Fibroblast of gingiva (primary cell): ENCODE data around the gene VPREB3.

Experiments used
- DNase-seq: peaks from one replicate; pipeline ENCODE4 v3.0.0-alpha.2; 2011; ENCODE audit warnings: low read depth

VPREB3 gene, protein sequence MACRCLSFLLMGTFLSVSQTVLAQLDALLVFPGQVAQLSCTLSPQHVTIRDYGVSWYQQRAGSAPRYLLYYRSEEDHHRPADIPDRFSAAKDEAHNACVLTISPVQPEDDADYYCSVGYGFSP

DNA sequence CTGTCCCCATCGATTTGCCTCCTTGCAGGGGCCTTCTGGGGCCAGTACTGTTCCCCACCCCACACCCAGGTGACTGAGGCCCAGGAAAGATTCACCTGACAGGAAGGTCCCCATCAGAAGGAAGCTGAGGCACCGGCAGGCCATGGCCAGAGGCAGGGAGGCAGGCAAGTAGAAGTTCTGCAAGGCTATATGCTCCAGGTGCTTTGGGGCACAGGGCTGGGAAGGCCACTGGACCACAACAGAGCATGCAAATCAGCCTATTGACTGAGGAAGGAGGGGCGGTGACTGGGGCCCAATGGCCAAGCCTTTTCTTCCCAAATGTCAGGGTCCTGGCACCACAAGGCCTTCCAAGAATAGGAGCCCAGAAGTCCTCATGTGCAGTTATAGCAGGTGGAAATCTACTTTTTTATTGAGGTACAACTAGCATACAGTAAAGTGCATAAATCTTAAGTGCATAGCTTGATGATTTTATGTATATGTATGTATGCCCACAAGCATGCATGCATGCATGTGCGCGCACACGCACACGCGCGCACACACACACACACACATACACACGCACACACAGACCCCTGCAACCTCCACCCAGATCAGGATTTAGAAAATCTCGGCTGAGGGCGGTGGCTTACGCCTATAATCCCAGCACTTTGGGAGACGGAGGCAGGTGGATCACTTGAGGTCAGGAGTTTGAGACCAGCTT, at the start of gene VPREB3:
Gene VPREB3 (minus strand): TSS at position 206 of the 700 bp plus-strand sequence. CDS start 62 bp downstream, at position 144.
- DNase-seq: no peak

DNA sequence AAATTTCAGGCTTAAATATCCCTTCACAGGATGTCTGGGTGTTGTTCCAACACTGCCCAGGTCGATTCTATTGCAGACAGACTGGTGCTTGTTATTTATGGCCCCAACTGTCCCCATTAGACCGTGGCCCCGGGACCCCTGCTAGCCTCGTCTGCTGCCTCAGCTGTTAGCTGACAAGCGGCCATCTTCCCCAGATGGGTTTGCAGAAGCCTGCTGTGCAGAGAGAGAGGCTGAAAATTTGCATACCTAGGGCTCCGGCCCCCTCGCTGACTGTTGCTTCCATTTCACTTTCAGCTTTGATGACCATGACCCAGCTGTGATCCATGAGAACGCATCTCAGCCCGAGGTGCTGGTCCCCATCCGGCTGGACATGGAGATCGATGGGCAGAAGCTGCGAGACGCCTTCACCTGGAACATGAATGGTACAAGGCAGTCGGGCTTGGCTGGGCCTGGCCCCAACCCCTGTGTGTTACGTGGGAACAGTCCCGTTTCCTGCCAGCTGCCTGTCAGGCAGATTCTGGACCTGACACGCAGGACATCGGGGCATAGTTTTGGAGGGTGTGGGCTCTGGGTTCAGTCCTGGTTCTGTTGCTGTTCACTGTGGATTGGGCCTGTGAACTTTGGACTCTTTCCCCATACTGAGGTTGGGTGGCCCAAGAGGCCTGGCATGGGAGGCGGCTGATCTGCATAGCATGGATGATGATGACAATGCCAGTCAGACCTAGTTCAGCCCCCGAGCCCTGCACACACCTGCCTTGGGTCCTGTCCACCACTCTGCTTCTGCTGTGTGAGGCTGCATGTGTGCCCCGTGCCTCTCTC, 49.0 kb upstream of the VPREB3 start:
- DNase-seq: no peak

DNA sequence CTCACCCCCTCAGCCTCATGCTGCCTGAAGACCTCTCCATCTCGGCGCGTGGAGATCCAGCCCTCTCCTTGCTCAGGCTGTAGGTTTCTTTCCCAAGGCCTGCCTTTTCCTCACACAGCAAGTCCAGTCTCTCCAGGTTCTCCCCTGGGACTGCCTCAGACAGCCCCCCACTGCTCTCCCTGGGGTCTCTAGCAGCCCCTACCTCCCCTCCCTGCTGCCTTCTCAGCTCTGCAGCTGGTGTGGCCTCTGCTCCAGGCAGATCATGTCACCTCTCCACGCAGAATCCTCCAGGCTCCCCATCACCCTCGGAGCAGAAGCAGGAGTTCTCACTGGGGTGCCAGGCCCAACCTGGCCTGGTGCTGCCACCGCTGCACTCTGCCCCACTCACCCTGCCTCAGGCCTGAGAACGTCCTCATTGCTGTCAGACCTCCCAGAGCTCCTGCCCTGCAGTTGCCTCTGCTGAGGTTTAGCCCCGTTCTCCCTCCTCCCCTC, 47.7 kb upstream of the VPREB3 start:
- DNase-seq: no peak

DNA sequence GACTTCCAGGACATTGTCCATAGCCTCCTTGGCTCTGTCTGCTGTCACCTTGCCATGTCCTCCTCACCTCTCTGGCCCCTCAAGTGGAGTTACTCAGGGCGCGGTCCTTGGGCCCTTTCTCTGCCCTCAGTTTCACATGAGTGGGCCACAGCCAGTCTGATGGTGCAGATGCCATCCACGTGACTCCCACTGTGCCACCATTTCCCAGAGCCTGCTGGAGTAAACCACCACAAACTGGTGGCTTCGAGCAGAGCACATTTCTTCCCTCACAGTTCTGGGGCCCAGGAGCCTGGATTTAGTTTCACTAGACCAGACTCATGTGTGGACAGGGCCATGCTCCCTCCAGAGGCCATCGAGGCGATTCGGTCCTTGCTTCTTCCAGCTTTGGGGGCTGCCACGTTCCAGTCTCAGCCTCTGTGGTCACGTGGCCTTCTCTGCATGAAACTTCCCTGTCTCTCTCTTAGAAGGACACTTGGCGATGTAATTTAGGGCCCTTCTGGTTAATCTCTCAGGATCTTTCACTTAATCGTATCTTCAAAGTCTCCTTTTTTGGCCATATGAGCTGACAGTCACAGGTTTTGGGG, 47.1 kb upstream of the VPREB3 start:
- no peak for DNase-seq

DNA sequence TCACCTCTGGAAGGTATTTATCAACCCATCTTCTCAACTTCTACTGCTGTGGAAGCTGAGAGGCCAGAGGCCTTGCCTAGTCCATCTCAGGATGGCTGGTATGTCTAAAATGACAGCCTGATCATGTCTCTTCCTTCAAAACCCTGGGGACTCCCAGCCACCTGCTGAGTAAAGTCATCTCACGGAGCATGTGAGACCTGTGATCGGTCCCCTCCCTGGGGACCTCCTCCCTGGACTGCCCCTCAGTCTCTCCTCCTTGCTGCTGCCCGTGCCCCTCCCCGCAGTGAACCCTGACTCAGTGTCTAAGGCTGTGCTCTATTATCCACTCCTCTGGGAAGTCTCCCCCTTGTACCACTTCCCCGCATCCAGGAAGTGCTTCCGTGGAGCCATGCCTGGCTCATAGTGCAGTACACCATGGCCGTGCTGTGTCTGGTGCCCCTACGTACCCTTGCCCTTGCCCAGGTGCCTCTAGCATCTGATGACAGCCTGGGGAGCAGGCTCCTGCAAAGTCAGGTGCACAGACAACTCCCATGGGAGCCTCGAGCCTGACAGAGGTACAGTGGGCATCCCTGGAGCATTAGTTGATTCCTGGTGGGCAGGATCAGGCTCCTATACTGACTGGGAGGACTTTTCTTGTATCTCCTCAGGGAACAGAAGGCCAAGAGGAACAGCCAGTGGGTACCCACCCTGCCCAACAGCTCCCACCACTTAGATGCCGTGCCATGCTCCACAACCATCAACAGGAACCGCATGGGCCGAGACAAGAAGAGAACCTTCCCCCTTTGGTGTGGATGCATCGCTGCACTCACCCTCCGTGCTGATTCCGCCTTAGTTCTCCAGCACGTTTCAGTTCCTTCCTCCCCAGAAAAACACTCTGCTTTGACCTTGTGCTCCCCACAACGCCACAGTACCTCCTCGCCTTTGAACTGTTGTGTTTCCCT, 46.3 kb upstream of the VPREB3 start:
- DNase-seq: no peak

DNA sequence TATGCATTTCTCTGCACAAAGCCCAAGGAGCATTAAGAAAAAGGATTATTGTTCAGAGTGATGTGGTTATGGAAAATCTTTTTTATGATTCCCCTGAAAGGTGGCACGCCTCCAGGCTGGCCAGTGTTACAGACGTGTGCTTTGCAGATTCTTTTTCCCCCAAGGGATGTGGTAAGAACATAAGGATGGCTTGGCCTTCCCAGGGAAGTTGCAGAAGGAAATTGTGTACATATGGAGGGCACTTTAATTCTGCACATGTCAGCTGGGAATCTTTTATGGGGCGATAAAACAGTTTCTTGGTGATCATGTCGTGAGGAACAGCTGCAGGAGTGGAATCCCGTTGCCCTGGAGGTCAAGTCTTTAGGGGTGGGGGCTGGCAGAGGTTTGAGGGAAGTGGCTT, 42.2 kb upstream of the VPREB3 start:
- DNase-seq: peak; percentile 69

DNA sequence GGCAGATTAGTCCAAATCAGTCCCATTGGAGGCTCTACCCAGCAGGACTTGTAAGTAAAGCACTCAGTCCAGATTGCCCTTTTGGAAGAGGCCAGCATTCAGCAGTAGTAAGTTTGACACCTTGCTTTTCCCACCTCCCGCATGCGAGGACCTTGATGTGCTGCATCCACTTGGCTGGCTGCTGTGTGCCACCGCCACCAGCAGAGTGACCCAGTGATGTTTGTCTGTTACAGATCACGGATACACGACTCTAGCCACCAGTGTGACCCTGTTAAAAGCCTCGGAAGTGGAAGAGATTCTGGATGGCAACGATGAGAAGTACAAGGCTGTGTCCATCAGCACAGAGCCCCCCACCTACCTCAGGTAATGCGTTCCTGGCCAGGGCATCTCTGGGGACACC, 39.1 kb upstream of the VPREB3 start:
- no peak for DNase-seq

DNA sequence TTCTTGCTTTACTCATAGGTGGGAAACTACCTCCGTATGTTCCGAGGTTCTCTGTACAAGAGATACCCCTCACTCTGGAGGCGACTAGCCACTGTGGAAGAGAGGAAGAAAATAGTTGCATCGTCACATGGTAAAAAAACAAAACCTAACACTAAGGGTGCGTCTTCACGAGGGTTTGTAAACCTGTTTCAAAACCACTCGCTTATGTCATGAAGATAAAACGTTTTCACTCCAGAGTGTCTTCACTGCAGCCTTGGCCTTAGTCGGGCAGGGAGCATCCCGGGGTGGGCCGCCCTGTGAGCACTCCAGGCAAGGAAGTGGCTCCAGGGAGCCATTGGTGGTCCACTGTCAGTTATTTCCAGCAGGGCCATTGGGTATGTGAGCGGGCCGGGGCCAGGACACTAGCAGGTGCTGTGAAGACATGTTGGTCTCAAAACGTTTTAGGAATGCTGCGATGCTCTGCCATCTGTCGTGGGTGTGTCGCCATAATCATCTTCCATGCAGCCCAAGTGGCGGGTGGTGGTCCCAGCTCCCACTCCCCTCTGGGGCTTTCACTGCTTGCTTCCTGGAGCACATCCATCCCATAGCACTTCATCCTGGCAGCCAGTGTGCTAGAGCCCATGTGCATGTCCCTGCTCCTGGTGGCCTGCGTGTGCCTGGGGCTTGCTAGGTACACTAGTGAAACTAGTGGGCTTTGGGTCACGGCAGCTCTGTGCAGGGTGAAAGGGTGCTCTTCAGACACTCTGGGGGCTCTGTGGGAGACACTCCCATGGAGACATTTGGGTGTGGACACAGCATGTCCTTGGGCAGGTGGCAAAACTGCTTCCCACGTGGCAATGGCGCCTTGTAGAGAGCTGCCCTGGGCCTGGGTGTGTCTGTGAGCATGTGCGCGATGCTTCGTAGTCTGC, 37.8 kb upstream of the VPREB3 start:
- DNase-seq: no peak

DNA sequence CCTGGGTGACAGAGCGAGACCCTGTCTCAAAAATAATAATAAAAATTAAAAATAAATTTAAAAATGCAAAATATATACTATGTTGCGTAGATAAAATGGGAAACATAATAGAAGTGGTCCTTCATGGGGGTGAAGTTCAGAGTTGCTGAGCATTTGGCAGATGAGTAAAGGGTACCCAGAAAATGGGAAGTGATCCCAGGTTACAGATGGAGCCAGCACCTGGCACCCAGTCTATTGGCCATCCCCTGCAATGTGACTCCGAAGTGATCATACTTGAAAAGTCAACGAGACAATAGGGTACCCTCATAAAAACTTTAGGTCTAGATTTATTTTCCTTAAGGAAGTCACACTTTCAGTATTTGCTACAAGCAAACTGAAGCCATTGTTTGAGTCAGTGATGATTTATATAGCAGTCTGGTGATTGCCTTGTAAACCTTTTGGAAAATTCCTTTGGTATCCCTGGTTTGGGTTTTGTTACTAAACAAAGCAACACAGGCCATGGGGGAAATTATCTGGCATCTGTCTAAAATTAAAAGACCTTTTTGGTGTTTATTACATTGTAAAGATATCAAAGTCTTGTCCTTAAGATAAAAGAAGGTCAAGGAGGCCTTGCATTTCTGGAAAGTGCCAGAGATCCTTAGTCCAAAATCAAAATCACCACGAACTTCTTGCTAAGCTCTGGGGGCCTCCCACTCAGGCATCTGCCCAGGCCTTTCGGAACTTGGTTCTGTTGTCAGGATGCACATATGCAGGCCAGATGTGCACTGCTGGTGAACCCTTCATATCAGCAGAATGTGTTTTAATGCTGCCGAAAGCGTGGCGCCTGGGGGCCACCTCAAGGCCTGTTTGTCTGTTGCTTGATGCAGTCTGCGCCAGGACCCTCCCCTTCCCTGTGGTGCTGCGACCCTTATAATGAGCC, 36.9 kb upstream of the VPREB3 start:
- peak; percentile 77 for DNase-seq

DNA sequence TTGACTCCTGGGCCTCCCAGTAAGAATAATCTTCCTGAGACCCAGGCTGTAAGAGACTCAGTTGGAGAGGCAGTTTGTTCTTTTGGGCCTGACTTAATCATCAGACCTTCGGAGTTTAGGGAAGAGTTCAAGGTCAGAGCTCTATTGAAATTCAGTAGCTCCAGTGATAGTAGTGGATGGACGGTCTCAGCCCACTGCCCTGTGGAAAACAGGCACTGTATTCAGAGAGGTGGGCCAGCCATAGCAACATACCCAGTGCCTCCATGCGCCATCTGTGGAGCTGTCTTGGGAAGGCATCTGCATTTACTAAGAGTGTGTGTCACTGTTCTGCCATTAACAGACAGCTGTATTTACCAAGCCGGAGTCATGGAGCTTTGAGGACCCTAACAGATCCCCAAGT, 35.4 kb upstream of the VPREB3 start:
- DNase-seq: no peak

DNA sequence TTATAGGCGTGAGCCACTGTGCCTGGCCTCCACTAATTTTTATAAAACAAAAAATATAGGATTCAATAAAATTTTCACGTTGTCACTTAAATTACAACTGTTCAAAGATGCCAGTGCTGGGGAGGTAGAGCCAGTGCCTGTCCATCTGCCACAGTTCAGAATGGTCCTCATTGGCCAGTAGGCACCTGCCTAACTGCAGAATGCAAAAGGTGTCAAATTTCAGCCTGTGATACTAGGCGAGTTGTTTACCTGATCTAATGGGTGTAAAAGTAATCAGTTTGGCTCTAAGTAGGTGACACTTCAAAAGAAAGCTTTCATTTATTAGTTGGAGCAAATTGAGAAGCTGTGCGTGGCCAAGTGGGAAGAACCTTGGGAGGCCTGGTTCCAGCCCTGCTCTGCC, 34.9 kb upstream of the VPREB3 start:
- DNase-seq: no peak

DNA sequence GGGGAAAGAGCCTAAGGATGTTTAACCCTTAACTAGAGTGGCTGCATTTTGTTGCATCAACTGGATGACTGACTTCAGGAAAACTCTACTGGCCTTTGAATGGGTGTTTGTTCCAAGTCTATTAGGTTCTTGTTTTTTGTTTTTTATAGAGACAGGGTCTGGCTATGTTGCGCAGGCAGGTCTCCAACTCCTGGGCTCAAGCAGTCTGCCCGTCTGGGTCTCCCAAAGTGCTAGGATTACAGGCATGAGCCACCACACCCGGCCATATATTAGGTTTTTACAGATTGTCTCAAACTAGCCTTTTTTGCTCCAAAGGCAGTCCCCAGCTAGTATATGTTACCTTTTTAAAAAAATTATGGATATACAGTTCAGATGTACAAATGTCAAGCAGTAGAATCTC, 33.7 kb upstream of the VPREB3 start:
- no peak for DNase-seq

DNA sequence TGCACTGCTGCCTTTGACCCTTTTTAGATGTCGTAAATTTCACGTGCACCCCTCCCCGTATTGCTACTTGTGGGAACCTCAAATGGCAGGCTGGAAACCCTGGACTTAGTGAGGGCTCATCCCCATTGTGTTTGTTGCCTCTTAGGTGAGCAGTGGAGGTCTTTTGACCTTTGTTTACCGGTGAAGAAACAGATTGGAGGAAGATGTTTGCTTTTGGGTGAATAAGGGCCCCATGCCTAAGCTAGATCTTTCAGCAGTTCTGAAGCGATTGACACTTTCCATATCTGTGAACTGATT, 33.3 kb upstream of the VPREB3 start:
- DNase-seq: no peak

DNA sequence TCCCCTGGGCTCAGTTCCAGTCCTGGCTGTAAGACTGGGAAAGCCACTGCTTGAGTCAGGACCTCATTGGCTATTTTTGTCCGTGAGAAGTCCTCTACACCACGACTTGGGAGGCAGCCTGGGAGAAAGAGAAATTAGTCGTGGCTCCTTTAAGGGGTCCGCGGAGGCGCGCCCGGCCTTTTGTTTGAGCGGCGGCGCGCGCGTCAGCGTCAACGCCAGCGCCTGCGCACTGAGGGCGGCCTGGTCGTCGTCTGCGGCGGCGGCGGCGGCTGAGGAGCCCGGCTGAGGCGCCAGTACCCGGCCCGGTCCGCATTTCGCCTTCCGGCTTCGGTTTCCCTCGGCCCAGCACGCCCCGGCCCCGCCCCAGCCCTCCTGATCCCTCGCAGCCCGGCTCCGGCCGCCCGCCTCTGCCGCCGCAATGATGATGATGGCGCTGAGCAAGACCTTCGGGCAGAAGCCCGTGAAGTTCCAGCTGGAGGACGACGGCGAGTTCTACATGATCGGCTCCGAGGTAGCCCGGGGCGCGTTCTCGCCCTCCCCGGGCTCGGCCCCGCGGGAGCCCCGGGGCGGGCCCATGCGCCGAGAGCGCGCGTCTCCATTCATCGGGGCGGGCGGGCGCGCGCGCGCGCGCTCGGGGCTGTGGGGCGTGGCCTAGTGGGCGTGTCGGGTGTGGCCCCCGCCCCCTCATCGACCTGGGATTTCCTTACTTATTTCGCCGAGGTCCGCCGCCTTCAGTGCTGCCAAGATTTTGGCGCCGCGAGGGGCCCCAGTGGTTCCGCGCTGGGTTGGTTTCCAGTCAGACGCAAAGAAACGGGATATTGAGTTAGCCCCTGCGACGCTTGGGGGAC, 32.8 kb upstream of the VPREB3 start, which contains the start of gene SMARCB1:
Gene SMARCB1 (plus strand): TSS at position 215 of the 848 bp plus-strand sequence. CDS start 204 bp downstream, at position 419.
- peak; percentile 87 for DNase-seq

DNA sequence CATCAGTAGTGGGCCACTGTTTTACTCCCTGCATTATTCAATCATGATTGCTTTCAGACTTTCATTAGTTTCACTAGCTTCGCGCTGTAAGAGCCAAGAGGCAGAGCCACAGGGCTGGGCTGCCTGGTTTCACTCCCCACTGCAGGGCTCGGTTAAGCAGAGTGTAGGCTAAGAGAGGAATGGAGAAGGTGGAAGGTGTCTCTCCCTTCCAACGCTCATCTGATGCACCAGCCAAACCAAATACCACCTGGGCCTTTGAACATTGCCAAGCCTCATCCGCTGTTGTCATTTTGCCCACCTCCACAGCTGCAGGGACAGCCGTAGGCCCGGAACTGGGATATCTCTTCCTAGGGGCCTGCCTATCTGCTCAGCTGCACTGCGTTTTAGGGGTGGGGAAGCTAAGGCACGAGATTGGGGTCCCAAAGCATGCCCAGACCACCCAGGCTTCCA, 32.1 kb upstream of the VPREB3 start:
- no peak for DNase-seq

DNA sequence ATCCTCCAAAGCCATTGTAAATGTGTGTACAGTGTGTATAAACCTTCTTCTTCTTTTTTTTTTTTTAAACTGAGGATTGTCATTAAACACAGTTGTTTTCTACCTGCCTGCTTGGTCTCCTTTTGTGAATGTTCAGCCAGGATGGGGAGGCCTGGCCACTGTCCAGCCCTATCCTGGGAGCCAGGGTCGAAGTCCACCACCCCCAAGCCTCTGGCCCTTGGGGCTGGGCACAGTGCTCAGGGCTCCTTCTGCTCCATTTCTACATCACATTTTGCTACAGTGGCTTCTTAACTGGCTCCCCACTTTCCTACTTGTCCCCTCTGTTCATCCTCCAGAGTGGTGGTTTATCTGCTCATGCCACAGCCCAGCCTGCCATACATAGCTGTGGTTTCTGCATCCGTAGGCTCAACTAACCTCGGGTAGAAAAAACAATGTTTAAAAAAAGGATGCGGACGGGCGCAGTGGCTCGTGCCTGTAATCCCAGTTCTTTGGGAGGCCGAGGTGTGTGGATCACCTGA, 30.0 kb upstream of the VPREB3 start:
- no peak for DNase-seq

DNA sequence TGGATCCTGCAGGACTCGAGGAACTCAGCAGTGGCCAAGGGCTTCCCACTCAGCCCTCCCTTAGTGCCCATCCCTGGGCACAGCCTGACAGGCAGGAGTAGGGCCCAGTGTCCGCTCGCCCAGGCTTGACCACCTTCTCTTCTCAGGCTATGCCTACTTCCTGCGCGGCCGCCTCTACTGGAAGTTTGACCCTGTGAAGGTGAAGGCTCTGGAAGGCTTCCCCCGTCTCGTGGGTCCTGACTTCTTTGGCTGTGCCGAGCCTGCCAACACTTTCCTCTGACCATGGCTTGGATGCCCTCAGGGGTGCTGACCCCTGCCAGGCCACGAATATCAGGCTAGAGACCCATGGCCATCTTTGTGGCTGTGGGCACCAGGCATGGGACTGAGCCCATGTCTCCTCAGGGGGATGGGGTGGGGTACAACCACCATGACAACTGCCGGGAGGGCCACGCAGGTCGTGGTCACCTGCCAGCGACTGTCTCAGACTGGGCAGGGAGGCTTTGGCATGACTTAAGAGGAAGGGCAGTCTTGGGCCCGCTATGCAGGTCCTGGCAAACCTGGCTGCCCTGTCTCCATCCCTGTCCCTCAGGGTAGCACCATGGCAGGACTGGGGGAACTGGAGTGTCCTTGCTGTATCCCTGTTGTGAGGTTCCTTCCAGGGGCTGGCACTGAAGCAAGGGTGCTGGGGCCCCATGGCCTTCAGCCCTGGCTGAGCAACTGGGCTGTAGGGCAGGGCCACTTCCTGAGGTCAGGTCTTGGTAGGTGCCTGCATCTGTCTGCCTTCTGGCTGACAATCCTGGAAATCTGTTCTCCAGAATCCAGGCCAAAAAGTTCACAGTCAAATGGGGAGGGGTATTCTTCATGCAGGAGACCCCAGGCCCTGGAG, 29.3 kb upstream of the VPREB3 start:
- no peak for DNase-seq
